GM12878 (cell line): ENCODE results near the gene NUP210L. TPM values are rescaled to one million over a fixed set of nuclear protein-coding genes. Genes with fewer than 3 reads are reported as not detected.

Experiments used
- ATAC-seq: fragments of 200-7000 bp; cut with Tn5 transposase; 3 replicates; pipeline ENCODE4 v1.9.1; 2020; ENCODE audit warnings: mild to moderate bottlenecking, moderate library complexity
- BruUV-seq: library from RNA; stranded (reverse); fragments of 400-500 nt; replicated peaks from 2 replicates; lab custom pipeline; 2021; lab: Mats Ljungman, UMichigan
- CTCF ChIA-PET: fragments of 300-600 bp; sonication (Branson Sonifier 250); formaldehyde crosslinking; extraction: SDS; loops from one replicate; lab custom pipeline; 2021; ENCODE audit warnings: inconsistent platforms; lab: Yijun Ruan, JAX
- POLR2A ChIA-PET: fragments of 350-600 bp; formaldehyde crosslinking; extraction: SDS; loops from one replicate; lab custom pipeline; 2021; ENCODE audit warnings: inconsistent platforms; lab: Charles Lee
- RAD21 ChIA-PET: fragments of 300-600 bp; sonication (Branson Sonifier 250); formaldehyde crosslinking; loops from one replicate; lab custom pipeline; 2023; ENCODE audit warnings: antibody characterized with exemption; ENCODE audit not compliant: unreplicated experiment; lab: Charles Lee
- SMC1A ChIA-PET: fragments of 300-600 bp; sonication (Branson Sonifier 250); formaldehyde crosslinking; loops from one replicate; lab custom pipeline; 2023; ENCODE audit not compliant: unreplicated experiment, uncharacterized antibody; lab: Charles Lee
- DNase-seq: peaks from one replicate; pipeline ENCODE4 v3.0.0-alpha.2; 2011; ENCODE audit warnings: low read depth, low spot score
- FAIRE-seq: peaks from 3 replicates; lab custom pipeline; 2011; peaks lifted over from hg19 to GRCh38; lab: Jason Lieb, UNC
- H2AFZ ChIP-seq: 2 replicates; pipeline ENCODE4 v1.6.0; 2011; ENCODE audit warnings: low read depth, low read length, control low read depth; ENCODE audit not compliant: control insufficient read depth
- H3K27ac ChIP-seq: 2 replicates; pipeline ENCODE4 v1.5.1; 2011; ENCODE audit warnings: control low read depth; ENCODE audit not compliant: control insufficient read depth, insufficient read depth
- H3K27me3 ChIP-seq, 2 experiments: replicated peaks in 1 of 2; 2 replicates each; pipeline versions ENCODE4 v1.6.0 to v1.6.1; 2011; ENCODE audit warnings: low read length in 1 of 2; ENCODE audit not compliant: control insufficient read depth in 2 of 2, insufficient read depth in 2 of 2
- H3K36me3 ChIP-seq, 2 experiments: 2 replicates each; pipeline ENCODE4 v1.5.1; 2011; ENCODE audit warnings: low read length in 1 of 2; ENCODE audit not compliant: control insufficient read depth in 2 of 2, insufficient read depth in 2 of 2
- H3K4me1 ChIP-seq: 2 replicates; pipeline ENCODE4 v1.6.1; 2011; ENCODE audit warnings: mild to moderate bottlenecking, low read length, moderate library complexity, mixed read lengths; ENCODE audit not compliant: control insufficient read depth, insufficient read depth
- H3K4me2 ChIP-seq: 2 replicates; pipeline ENCODE4 v1.6.0; 2011; ENCODE audit warnings: control low read depth; ENCODE audit not compliant: control insufficient read depth, insufficient read depth
- H3K4me3 ChIP-seq: fragments of 200-600 bp; sonication (generic); 2 replicates; pipeline ENCODE4 v1.5.1; 2016
- H3K79me2 ChIP-seq: 2 replicates; pipeline ENCODE4 v1.6.0; 2011; ENCODE audit warnings: low read length; ENCODE audit not compliant: control insufficient read depth, insufficient read depth
- H3K9ac ChIP-seq: 2 replicates; pipeline ENCODE4 v1.8.0; 2011; ENCODE audit warnings: low read length, control low read depth, mixed read lengths; ENCODE audit not compliant: control insufficient read depth, insufficient read depth
- H3K9me3 ChIP-seq: replicated peaks from 3 replicates; pipeline ENCODE4 v1.5.1; 2011; ENCODE audit warnings: mild to moderate bottlenecking, low read length; ENCODE audit not compliant: control insufficient read depth, insufficient read depth
- H4K20me1 ChIP-seq: 2 replicates; pipeline ENCODE4 v1.6.0; 2011; ENCODE audit not compliant: control insufficient read depth, insufficient read depth
- CBX5 ChIP-seq: sonication (generic); IDR thresholded peaks from 2 replicates; pipeline ENCODE4 v1.6.1; 2016; ENCODE audit warnings: low read depth, moderate library complexity, mild to moderate bottlenecking, inconsistent platforms
- FOXK2 ChIP-seq: fragments of 450-650 bp; IDR thresholded peaks from 2 replicates; pipeline ENCODE4 v1.6.1; 2017; ENCODE audit warnings: mild to moderate bottlenecking, moderate library complexity
- IKZF1 ChIP-seq: fragments of 450-650 bp; conservative IDR thresholded peaks from 2 replicates; pipeline ENCODE4 v1.6.1; 2017; ENCODE audit warnings: antibody characterized with exemption, mild to moderate bottlenecking
- NR2F1 ChIP-seq: fragments of 450-650 bp; conservative IDR thresholded peaks from 2 replicates; pipeline ENCODE4 v1.6.1; 2017; ENCODE audit warnings: mild to moderate bottlenecking
- NRF1 ChIP-seq: conservative IDR thresholded peaks from 2 replicates; pipeline ENCODE4 v1.6.1; 2011; ENCODE audit warnings: mild to moderate bottlenecking, low read depth, low read length, improper control_type of control experiment
- RUNX3 ChIP-seq: IDR thresholded peaks from 2 replicates; pipeline ENCODE4 v1.6.1; 2012; ENCODE audit warnings: low read length, inconsistent platforms
- SMAD5 ChIP-seq: IDR thresholded peaks from 2 replicates; pipeline ENCODE4 v1.6.1; 2016; ENCODE audit warnings: antibody characterized with exemption, low read depth
- SRF ChIP-seq, 2 experiments: IDR thresholded peaks; 2 replicates each; pipeline ENCODE4 v1.6.1; 2011; ENCODE audit warnings: low read depth in 2 of 2, low read length in 2 of 2, mild to moderate bottlenecking in 1 of 2, moderate library complexity in 1 of 2
- ZBTB40 ChIP-seq: fragments of 450-650 bp; IDR thresholded peaks from 2 replicates; pipeline ENCODE4 v1.6.1; 2016; ENCODE audit warnings: mild to moderate bottlenecking, moderate library complexity, borderline replicate concordance
- WGBS: methylation state at CpG from one replicate; pipeline ENCODE4 v1.1.6; 2016; ENCODE audit warnings: low lambda C conversion rate; ENCODE audit not compliant: insufficient replicate concordance, insufficient coverage; ENCODE audit errors: missing lambda C conversion rate; 5-methylcytosine and 5-hydroxymethylcytosine counted together
- in situ Hi-C: fragments of 300-500 bp; cut with MboI; formaldehyde crosslinking; loops from 9 replicates; pipeline ENCODE4 v1.14.3; 2018; ENCODE audit warnings: mixed read lengths
- intact Hi-C: fragments of 100-400 bp; cut with micrococcal nuclease; formaldehyde crosslinking; loops from one replicate; pipeline ENCODE4 v1.14.2; 2022; ENCODE audit not compliant: unreplicated experiment
- polyA plus RNA-seq, 11 experiments: library from polyadenylated mRNA; depleted of rRNA in 4 of 11; unstranded in 6 of 11; stranded (reverse) in 5 of 11; fragments of >200 nt; fragmentation: Nextera tagmentation in 4 of 11; fragmentation: Illumina TruSeq in 1 of 11; extraction: Ambion mirVana in 4 of 11; extraction: Trizol in 1 of 11; gene quantifications; 1 replicate in 1 of 11; 2 replicates in 10 of 11; pipeline versions ENCODE4 v1.2.1 to v1.2.3, GENCODE V29; 2011 to 2016; ENCODE audit warnings: inconsistent platforms in 2 of 11, missing spikeins in 2 of 11, low read depth in 1 of 11
- total RNA-seq, 4 experiments: library from RNA; depleted of rRNA in 3 of 4; stranded (reverse); fragments of >200 nt in 3 of 4; fragmentation: Illumina TruSeq in 1 of 4; extraction: Trizol in 1 of 4; gene quantifications; 2 replicates each; pipeline versions ENCODE4 v1.2.1 to v1.2.3, GENCODE V29; 2013 to 2021

NUP210L gene
- total and polyA plus RNA-seq, 10 of the 15 experiments (the other 5 are each of a cell fraction or from before 2014, with no cell fraction given), result 0.04 to 0.08 (median 0.07) TPM; not detected in 7

DNA sequence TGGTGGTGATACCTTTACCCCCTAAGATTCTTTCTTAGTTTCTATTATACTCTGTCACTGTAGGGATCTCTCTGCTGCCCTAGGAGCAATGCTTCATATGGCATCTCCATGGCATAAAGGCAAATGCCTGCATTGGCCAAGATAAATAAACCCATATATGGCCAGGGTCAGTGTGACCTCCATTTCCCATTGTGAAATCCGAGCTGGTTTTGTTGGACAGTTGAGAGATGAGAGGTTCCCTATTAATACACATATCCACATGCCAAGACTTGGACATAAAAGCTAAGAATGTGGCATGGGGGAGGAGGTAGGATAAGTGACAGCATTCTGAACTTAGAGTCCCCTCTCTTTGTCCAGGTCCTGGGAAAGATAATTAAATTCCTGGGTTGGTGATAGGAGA lies 35.7 kb upstream of the NUP210L start:
- CTCF ChIA-PET, result interaction anchor here (5.6 kb wide), 1 partner anchor 144 kb away, joined by 37 read pairs; no protein-coding TSS in a partner anchor

More for the DNA sequence above, 35.7 kb upstream of the NUP210L start:
- Histone ChIP-seq H3K79me2 (no peaks in the 10 kb centered on the region), H3K4me1 (no peaks in the 10 kb centered on the region), H3K4me3 (no peak overlapping the region), H2AFZ (no peak overlapping the region), H3K4me2 (no peak overlapping the region), H3K9me3 (no peaks in the 10 kb centered on the region), H3K9ac (no peak overlapping the region), H3K36me3 (no peaks in the 10 kb centered on the region), H3K27ac (no peak overlapping the region), H3K27me3 (peaks cover 0 to 3% of the 10 kb centered on the region in 2 experiments; a peak in 3 of 4 replicates), H4K20me1 (no peaks in the 10 kb centered on the region)
- intact Hi-C loops, result no loop called here
- WGBS, result 5% methylated on average over 1 of the region's 1 CpG
- TF ChIP-seq NRF1 (no peak), ZBTB40 (no peak), NR2F1 (no peak), CBX5 (no peak), SMAD5 (no peak), FOXK2 (no peak), IKZF1 (no peak), SRF (IDR thresholded peaks at IDR 0.05; ENCODE audit: low read depth in 2 of 2, low read length in 2 of 2) (no peak), RUNX3 (no peak)
- ATAC-seq (no peak), DNase-seq (no peak), FAIRE-seq (no peak)
- no TSS peak for BruUV-seq
- in situ Hi-C loops, result no loop called here
- SMC1A ChIA-PET, result interaction anchor here (2.6 kb wide), 1 partner anchor 9 kb away, joined by 9 read pairs; no protein-coding TSS in a partner anchor
- RAD21 ChIA-PET, result interaction anchor here (0.6 to 1.0 kb wide), 3 partner anchors 9 to 289 kb away, joined by 3 read pairs; no protein-coding TSS in a partner anchor
- POLR2A ChIA-PET, result no interaction called here
